NCI-H460 (cell line): Measurements from ENCODE around the gene SDK2. TPM values are rescaled to one million over a fixed set of nuclear protein-coding genes. Genes with fewer than 3 reads are reported as not detected.

Experiments
- DNase-seq: peaks from one replicate; pipeline ENCODE4 v3.0.0-alpha.2; 2016; ENCODE audit warnings: low read depth; ENCODE audit errors: extremely low read depth
- polyA plus RNA-seq: library from polyadenylated mRNA; depleted of rRNA; stranded (reverse); fragments of >200 nt; gene quantifications from 2 replicates; pipeline ENCODE4 v1.2.3, GENCODE V29; 2014; cell fraction: nucleus; rRNA removed
- total RNA-seq: library from RNA; depleted of rRNA; stranded (reverse); fragments of >200 nt; shearing (Covaris generic); gene quantifications from 2 replicates; pipeline ENCODE4 v1.2.3, GENCODE V29; 2014; rRNA removed

SDK2 gene, protein sequence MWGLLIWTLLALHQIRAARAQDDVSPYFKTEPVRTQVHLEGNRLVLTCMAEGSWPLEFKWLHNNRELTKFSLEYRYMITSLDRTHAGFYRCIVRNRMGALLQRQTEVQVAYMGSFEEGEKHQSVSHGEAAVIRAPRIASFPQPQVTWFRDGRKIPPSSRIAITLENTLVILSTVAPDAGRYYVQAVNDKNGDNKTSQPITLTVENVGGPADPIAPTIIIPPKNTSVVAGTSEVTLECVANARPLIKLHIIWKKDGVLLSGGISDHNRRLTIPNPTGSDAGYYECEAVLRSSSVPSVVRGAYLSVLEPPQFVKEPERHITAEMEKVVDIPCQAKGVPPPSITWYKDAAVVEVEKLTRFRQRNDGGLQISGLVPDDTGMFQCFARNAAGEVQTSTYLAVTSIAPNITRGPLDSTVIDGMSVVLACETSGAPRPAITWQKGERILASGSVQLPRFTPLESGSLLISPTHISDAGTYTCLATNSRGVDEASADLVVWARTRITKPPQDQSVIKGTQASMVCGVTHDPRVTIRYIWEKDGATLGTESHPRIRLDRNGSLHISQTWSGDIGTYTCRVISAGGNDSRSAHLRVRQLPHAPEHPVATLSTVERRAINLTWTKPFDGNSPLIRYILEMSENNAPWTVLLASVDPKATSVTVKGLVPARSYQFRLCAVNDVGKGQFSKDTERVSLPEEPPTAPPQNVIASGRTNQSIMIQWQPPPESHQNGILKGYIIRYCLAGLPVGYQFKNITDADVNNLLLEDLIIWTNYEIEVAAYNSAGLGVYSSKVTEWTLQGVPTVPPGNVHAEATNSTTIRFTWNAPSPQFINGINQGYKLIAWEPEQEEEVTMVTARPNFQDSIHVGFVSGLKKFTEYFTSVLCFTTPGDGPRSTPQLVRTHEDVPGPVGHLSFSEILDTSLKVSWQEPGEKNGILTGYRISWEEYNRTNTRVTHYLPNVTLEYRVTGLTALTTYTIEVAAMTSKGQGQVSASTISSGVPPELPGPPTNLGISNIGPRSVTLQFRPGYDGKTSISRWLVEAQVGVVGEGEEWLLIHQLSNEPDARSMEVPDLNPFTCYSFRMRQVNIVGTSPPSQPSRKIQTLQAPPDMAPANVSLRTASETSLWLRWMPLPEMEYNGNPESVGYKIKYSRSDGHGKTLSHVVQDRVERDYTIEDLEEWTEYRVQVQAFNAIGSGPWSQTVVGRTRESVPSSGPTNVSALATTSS (N-terminal part only)
- total RNA-seq, result 0.02 TPM in 1 of 2 replicates, not detected in the other
- polyA plus RNA-seq, result not detected in 2 replicates

DNA sequence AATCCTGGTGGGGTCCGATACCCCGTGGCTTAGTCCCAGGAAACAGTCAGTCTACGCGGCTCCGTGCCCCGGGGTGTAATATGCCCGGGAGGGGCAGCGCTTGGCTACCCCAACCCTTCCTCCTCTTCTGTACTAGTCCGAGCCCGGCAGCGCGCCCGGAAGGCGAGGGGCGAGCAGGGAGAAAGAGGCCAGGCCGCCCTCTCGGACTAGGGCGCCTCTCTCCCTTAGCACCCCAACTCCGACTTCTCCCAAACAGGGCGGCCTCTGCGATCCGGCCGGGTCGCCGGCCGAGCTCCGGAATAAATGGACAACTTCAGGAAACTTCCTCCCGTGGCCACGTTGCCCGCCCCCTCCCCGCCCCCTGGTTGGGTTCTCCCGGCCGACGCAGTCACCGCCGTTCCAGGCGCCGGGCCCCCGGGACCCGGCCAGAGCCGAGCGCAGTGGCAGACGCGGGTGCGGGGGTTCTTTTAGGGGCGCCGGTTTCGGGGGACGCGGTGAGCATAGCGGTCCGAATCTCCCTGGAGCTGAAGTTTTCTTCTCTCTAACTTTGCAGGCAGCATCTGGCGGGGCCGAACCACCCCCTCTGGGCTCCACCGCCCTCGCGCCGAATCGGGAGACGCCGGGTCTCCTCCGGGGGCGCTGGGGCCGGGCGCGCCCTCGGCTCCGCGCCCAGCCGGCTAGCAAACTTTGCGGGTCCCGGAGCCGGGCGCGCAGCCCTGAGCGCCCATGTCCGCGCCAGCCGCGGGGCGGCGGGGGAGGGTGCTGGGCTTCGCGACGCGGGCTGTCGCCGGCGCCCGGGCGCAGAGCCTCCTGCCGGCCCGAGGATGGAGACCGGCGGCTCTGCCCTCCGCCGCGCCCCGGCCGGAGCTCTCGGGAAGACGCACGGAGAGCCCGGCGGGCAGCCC is at the start of gene SDK2:
TSS of gene SDK2 (minus strand) at position 301 of the 905 bp plus-strand sequence. CDS start 357 bp downstream, outside the sequence.
- DNase-seq, result no peak

DNA sequence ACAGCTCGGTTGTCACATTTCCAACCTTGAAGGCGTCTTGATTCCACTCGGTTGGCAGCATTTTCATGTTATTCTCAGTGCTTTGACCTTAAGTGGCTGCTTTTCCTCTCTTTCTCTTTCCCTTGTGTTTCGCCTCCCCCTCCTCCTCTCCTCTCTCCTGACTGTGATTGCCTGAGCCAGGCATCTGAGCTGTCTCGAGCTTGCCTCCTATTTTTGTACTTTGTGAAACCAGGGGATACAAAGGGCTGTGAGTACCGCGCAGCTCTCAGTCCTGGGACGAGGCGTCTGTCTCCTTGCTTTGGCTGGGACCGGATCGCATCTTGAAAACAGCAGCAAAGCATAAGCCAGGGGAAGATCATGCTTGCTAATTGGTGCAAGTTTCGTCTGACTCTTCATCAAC is 48.8 kb upstream of the SDK2 start:
- no peak for DNase-seq

DNA sequence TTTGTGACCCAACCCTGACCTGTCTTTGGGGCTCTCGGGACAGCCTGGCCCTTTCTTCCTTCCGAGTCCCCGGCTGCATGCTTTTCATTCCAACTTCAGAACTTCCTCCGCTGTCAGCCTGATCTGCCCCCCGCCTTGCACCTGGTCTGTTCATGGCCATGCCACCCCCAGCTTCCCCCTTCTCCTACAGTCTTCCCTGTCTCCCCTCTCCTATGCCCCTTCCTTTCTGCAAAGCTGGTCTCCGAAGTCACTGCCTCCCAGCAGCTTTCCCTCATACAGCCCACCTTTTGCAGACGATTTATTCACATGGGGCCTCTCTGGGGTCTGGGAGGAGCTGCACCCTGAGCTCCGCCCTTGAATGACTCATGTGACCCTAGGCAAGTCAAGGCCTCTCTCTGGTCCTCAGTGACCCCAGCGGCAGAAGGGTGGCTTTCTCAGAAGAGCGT is 47.1 kb upstream of the SDK2 start:
- DNase-seq, result no peak

DNA sequence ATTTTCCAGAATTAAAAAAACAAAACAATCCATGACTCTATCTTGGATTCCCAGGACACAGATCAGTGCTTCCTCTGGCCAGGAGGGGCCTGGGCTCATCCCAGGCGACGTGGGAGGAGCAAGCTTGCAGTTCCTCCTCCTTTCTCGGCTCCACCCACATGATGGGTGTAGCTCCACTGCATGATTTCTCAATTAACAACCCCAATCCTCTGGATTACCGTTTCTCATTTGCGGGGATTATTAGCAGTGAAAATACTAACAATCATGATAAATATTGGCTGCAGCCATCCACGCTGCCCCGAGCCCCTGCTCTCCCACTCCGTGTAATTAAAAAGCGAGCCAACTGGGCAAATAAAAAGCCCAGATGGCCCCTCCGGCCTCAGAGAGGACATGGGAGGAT is 46.4 kb upstream of the SDK2 start:
- DNase-seq, result no peak

DNA sequence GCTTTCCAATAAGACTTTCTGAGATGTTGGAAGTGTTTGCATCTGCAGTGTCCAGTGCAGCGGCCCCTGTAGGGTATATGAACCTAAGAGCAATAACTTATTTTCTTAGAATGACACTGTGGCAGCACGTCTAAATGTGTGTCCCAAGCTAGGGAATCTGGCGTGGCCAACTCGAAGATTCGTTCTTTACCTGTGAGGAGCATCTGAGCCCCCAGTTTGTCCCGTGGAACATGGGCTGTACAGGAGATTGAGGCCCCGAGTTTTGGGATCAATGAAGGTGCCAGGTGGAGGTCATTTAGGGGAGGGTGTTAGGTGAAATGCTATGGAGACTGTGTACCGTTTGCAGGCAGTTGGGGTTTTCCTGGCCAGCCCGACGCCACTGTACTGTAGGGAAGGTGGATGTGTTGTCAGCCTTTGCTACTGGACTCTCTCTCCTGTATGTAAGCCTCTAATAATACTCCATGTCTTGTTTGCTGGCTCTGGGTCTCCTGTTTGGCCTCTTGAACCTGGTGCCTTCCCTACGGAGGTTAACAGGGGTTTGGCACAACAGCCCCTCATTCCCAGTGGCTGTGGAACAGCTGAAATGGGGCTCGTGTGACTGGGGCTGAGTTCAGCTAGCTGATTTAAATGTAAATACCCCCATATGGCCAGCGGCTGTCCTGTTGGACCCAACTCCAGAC is 45.5 kb upstream of the SDK2 start:
- no peak for DNase-seq

DNA sequence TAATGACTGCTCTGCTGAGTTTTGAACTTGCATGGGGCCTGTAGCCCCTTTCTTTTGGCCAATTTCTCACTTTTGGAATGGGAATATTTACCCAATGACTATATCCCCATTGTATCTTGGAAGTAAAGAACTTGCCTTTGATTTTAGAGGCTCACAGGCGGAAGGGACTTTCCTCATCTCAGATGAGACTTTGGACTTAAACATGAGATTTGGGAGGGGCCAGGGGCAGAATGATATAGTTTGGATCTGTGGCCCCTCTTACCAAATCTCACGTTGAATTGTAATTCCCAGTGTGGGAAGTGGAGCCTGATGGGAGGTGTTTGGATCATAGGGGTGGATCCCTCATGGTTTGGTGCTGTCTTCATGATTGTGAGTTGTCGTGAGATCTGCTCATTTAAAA is 42.7 kb upstream of the SDK2 start:
- no peak for DNase-seq

DNA sequence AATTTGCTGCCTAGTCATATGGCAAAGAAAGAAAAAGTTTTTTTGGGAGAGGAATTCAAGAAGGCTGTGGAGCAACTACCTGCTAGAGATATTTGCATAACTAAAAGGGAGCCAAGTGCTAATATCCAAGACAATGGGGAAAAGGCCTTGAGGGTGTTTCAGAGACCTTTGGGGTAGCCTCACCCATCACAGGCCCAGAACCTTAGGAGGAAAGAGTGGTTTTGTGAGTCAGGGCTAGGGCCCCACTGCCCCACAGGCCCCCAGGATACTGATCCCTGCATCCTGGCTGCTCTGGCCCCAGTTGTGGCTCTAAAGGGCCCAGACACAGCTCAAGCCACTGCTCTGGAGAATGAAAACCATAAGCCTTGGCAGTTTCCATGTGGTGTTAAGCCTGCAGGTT is 41.9 kb upstream of the SDK2 start:
- DNase-seq, result no peak

DNA sequence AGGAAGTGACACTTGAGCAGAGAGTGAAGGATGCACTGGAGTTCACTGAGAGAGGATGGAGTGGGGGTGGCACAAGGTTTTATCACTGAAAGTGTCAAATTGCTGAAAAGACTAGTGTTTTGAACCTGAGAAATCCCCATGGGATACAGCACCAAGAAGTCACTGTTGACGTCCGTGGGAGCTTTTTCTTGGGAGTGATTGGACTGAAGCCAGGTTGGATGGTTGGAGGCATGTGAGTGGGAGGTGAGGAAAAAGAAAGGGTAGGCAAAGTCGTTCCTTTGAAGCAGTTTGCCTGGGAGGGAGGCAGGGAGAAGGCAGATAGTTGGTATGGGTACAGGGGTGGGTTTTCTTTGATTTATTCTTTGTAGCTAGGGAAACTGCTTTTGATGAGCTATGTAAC is 39.9 kb upstream of the SDK2 start:
- DNase-seq, result no peak

DNA sequence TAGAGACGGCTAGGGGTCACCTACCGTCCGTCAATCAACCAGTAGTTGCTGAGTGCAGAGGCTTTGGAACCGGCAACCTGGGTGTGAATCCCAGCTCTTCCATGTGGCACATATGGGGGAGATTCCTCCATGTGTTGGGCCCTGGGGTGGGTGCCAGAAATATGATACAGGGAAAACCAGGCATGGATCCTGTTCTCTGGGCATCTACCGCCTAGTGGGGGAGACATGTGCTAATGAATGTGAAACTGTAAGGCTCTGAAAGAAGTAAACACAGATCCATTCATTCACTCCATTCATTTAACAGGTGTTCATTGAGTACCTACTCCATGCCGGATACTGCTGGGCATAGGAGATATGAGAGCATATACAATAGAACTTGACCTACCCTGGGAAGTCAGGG is 39.5 kb upstream of the SDK2 start:
- no peak for DNase-seq

DNA sequence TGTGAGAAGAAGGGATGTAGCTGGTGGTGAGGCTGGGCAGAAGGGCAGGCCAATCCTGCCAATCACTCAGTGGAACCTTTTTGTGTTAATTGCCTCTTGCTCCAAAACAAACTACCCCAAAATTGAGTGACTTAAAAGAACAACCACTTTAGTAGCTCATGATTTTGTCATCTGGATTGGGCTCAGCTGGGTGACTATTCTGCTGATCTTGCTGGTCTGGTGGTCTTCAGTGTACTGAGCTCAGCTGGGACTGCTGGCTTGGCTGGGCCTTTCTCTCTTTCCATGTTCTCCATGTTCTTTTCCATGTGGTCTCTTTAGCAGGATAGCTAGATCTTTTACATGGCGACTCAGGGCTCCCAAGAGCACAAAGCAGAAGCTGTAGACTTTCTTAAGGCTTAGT is 37.7 kb upstream of the SDK2 start:
- DNase-seq, result no peak

DNA sequence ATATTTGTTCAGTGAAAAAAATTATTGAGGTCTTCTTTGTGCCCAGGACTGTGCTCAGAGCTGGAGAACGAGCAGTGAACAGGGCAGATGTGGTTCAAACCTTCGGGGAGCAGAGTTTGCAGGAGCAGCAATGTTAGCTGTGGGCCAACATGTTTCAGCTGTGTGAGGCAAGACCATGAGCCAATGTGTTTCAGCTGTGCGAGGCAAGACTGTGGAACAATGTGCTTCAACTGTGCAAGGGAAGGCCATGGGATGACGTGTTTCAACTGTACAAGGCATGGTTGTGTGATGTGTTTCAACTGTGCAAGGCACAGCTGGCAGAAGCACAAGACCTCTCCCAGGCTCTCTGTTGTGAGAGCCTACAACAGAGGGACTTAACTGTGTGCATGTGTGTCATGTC is 35.2 kb upstream of the SDK2 start:
- DNase-seq, result no peak

DNA sequence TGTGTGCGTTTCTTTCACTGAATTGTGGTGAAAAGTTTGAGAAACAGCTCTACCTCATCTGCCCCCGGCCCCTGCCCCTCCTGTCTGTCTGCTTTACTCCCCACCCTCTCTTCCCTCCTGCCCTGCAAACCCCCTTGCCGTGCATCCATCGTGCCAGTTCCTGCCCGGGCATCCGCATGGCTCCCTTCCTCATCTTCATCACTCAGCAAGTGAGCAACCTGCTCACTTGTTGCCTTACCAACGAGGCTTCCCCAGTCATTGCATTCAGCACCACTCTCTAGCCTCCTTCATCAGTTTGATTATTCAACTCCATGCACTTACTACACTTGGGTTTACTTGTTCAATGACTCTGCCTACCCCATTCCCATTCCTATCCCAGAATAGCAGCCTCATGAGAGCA is 34.8 kb upstream of the SDK2 start:
- no peak for DNase-seq

DNA sequence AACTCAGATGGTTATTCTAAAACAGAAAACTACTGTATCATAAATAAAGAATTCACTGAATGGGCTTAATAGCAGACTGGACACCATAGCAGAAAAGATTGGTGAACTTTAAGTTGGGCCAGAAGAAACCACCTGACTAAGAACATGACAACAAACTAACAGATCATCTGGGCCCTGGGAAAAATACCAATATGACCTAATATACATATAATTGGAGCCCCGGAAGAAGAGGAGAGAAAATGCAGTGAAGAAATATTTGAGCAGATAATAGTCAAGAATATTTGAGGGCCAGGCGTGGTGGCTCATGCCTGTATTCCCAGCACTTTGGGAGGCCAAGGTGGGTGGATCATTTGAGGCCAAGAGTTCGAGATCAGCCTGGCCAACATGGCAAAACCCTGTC is 25.5 kb upstream of the SDK2 start:
- DNase-seq, result no peak

DNA sequence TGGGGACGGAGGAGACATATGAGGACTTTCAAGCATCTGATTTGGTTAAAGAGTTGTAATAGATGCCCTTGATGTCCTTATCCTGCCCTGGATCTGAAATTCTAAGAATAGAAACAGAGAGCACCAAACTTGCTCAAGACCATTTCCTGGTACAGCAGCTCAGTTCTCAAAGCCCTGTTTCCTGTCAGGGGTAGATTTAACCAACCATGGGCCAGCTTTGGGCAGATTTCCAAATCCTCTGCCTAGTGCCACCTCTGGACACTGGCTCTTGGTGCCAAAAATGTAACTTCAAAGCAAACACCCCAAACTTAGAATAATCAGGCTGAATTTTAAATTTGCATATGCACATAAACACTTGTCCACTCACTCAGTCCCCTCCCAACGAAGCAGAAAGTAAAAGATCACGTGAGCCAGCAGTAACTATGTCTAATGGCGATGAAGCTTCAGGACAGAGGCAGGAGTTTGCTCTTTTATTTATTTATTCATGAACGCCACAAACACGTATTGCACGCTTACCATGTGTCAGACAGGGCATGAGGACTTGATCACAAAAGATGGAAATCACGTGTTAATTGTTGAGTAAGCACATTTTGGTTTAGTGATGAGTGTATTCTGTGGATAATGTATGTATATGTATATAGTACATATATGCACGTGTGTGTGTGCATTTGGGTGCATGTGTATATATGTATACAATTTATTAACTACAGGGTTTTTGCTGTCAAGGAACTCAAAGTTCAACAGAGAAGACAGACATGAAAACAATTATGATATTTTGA is 23.1 kb upstream of the SDK2 start:
- no peak for DNase-seq

DNA sequence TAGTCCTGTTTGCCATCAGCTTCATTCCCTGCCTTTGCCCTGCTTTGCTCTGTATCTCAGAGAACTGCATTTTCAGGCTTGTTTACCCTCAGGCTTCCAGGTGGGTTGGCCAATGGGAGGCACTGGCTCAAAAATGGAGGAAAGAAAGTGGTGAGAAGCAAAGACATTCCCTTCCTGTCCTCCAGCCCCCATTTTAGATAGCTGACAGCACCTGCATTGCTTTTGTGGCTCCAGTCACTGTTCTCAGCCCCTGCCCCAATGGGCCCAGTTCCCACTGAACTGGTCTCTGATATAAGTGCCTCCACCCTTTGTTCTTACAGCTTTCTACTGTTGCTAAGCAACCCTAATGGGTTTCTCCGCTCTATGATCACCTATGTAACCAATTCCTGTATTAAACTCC is 19.4 kb upstream of the SDK2 start:
- DNase-seq, result no peak

DNA sequence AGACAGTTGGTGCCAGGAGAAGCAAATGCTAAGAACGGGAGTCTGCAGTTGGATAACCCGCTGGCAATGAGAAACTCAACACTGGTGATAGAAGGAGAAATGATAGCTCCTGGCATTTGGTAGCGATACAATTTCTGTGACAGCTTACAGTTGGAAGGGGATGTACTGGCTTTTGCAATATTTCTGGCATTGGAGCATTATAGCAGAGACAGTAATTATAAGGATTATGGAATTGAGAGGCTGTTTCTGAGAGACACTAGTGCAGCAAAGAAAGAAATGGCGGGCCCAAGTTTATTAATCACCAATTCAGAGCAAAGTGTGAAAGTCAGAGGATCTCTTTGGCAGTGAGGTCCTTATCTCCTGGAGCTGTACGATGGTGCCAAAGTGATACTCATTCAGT is 16.1 kb upstream of the SDK2 start:
- no peak for DNase-seq

DNA sequence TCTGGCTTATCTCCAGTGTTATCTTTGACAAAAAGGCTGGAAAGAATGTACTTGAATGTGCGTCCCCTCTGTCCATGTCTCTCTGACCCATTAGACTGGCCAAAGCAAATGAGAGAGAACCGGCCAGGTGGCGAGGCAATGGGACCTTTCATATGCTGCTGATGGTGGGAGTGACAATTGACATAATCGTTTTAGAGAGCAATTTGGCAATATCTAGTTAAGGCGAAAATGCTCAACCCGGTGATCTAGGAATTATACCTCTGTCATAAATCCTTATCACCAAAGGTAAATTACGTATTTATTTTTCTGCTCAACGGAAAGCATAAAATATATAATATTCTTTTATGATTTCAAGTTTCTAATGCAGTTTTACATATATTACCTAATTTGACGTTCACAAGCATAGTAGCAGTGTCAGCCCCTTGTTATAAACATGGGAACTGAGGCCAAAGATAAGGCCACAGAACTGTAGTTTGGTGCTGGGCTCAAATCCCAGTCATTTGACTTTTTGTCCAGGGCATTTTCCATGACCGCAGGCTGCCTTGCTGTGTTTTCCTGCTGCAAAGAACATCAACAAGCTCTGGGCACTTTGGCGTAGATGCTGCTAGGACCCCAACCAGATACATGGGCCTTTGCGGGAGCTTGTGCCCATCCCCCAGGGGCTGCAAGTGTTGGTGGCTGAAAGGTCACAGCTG is 14.7 kb upstream of the SDK2 start:
- no peak for DNase-seq
